Measurements from ENCODE around the gene VPS13C. TPM values are rescaled to one million over a fixed set of nuclear protein-coding genes. Genes with fewer than 3 reads are reported as not detected.

VPS13C gene
- total RNA-seq, 2 donors from 2014 or later: 71.7 to 88.5 TPM

GRCh38 chr15:62066663-62067447, 6.6 kb upstream of the VPS13C start, which contains the start of gene C2CD4A:
Gene C2CD4A (plus strand): TSS chr15:62066977. CDS start chr15:62067614, 637 bp downstream.
- H3K9me3 Mint-ChIP-seq: no peaks in the 10 kb centered on the region
- peak; percentile 53 to 55 for ATAC-seq (replicated peaks in 1 of 2)
- peaks cover 26% of the 10 kb centered on the region for H3K27me3 Mint-ChIP-seq (ENCODE audit: low read depth)

DNA sequence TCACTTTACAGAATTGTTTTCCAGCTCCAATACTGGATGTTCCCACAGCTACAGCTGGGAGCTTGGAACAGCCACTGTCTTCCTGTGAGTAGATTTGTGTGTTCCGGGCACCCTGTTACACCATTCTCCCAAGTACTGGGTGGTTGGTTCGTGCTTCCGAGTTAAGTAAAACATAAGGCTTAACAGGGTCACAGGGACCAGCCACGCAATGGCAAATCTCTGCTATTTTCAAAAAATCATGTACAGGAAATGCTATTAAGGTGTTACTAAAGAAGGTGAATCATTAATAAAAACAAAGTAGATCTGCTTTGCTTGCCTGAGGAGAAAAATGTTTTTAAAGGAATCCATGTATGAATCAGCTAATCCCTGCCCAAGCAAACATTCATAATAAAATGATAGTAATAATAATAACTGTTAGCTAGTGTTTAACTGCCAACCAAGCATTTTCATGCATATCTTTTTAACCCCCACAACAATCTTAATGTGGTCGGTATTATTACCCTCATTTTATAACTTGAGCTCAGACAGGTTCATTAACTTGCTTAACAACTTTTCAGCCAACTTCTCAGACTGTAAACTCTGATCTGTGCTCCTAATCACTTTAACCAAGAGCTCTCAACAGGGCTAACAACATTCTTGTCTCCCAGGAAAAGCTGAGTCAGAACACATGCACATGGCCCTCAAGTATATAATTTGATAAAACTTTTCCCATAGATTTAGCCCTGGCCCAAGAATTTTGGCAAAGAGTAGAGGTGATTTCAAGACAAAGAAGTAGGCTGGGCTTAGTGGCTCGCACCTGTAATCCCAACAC, 3.8 kb upstream of the VPS13C start:
- peaks cover 0 to 3% of the 10 kb centered on the region in 2 donors for H3K36me3 Mint-ChIP-seq (ENCODE audit: insufficient read depth in 2 of 2)
- no peak overlapping the region for H3K27ac Mint-ChIP-seq

More at GRCh38 chr15:62066663-62067447, 6.6 kb upstream of the VPS13C start, which contains the start of gene C2CD4A:
- H3K27ac Mint-ChIP-seq: peak within 1 kb of the TSS; percentile 55
- peak within 1 kb of the TSS; percentile 78 to 92 for H3K4me3 Mint-ChIP-seq
- H3K36me3 Mint-ChIP-seq (ENCODE audit: insufficient read depth in 2 of 2): peaks cover 0 to 3% of the 10 kb centered on the region in 2 donors
- H3K4me1 Mint-ChIP-seq (ENCODE audit: low read depth): peaks cover 37% of the 10 kb centered on the region
- DNase-seq: peak; percentile 63

GRCh38 chr15:62060896-62061280, 641 bp upstream of the VPS13C start:
- H3K36me3 Mint-ChIP-seq (ENCODE audit: insufficient read depth in 2 of 2): peaks cover 0 to 3% of the 10 kb centered on the region in 2 donors
- H3K27me3 Mint-ChIP-seq (ENCODE audit: low read depth): peaks cover 8% of the 10 kb centered on the region
- no peak for DNase-seq
- H3K4me3 Mint-ChIP-seq: peak overlapping the region; percentile 89 to 96
- no peaks in the 10 kb centered on the region for H3K9me3 Mint-ChIP-seq
- peak overlapping the region; percentile 92 for H3K27ac Mint-ChIP-seq
- peaks cover 53% of the 10 kb centered on the region for H3K4me1 Mint-ChIP-seq (ENCODE audit: low read depth)
- peak in 1 of 2 donors; percentile 18 for ATAC-seq (replicated peaks in 1 of 2)

More for the DNA sequence above, 3.8 kb upstream of the VPS13C start:
- H3K4me3 Mint-ChIP-seq: peak overlapping the region in 1 of 2 donors; percentile 36
- no peaks in the 10 kb centered on the region for H3K9me3 Mint-ChIP-seq
- no peak for ATAC-seq (replicated peaks in 1 of 2)
- H3K4me1 Mint-ChIP-seq (ENCODE audit: low read depth): peaks cover 46% of the 10 kb centered on the region
- peaks cover 26% of the 10 kb centered on the region for H3K27me3 Mint-ChIP-seq (ENCODE audit: low read depth)
- DNase-seq: no peak

DNA sequence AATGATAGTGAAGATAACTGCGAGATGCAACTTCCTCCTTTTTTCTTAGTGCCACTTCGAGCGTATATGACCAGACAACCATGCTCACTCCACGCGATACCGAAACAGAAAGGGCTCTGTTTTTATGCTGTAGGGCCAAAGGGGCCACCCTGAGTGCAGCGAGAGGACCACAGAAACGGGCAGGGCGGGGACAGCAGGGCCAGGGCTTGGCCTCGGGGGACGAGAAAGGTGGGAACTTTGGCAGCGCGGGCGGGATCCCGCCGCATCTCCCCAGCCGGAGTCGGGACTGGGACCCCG, 483 bp downstream of the VPS13C start:
- H3K4me3 Mint-ChIP-seq: peak overlapping the region; percentile 89 to 96
- H3K9me3 Mint-ChIP-seq: no peaks in the 10 kb centered on the region
- peak; percentile 75 to 80 for DNase-seq
- ATAC-seq (replicated peaks in 1 of 2): peak; percentile 78
- H3K27me3 Mint-ChIP-seq (ENCODE audit: low read depth): no peaks in the 10 kb centered on the region
- peaks cover 62% of the 10 kb centered on the region for H3K4me1 Mint-ChIP-seq (ENCODE audit: low read depth)
- H3K27ac Mint-ChIP-seq: peak overlapping the region; percentile 77
- peaks cover 0 to 3% of the 10 kb centered on the region in 2 donors for H3K36me3 Mint-ChIP-seq (ENCODE audit: insufficient read depth in 2 of 2)

DNA sequence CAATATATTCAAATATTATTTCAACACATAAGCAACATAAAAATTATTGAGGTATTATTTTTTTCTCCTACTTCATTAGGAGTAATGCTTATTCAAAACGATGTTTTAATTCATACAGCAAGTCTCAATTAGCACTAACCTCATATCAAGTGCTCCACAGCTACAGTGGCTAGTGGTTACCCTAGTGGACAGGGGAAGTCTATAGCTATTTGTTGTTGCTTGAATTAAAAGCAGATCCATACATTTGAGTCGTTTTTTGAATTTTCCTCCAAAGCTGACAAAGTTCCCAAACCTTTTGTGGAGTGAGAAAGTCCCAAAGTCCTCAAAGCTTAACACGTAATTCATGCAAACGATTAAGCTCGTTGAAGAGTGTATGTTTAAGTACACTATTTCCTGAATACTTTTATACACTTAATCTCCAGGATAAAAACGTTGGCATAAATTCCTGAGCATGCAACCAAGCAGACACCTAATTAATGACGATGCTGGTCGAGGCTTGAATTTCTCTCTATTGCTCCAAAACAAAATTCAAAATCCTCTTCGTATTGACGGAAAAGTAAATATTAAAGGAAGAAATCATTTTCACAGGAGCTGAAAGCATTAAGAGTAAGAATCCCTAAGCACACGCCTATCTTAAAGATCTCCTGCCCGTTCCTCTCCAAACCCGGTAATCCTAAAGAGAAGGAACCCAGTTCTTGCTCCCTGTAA, 985 bp downstream of the VPS13C start:
- DNase-seq (no peak), ATAC-seq (replicated peaks in 1 of 2) (no peak)
- H3K27me3 Mint-ChIP-seq (ENCODE audit: low read depth): no peaks in the 10 kb centered on the region
- peak overlapping the region; percentile 89 to 96 for H3K4me3 Mint-ChIP-seq
- peaks cover 0 to 3% of the 10 kb centered on the region in 2 donors for H3K36me3 Mint-ChIP-seq (ENCODE audit: insufficient read depth in 2 of 2)
- H3K27ac Mint-ChIP-seq: peak overlapping the region; percentile 77
- peaks cover 67% of the 10 kb centered on the region for H3K4me1 Mint-ChIP-seq (ENCODE audit: low read depth)
- no peaks in the 10 kb centered on the region for H3K9me3 Mint-ChIP-seq

- DNase-seq: no peak
- Mint-ChIP-seq H3K36me3 (ENCODE audit: insufficient read depth in 2 of 2) (peaks cover 0 to 3% of the 10 kb centered on the region in 2 donors), H3K27ac (peak overlapping the region; percentile 46), H3K9me3 (no peaks in the 10 kb centered on the region), H3K4me1 (ENCODE audit: low read depth) (peaks cover 67% of the 10 kb centered on the region), H3K27me3 (ENCODE audit: low read depth) (no peaks in the 10 kb centered on the region), H3K4me3 (peak overlapping the region; percentile 51 to 89)
- ATAC-seq (replicated peaks in 1 of 2): no peak
These were observed 1.8 kb downstream of the VPS13C start for GRCh38 chr15:62058327-62059028.

DNA sequence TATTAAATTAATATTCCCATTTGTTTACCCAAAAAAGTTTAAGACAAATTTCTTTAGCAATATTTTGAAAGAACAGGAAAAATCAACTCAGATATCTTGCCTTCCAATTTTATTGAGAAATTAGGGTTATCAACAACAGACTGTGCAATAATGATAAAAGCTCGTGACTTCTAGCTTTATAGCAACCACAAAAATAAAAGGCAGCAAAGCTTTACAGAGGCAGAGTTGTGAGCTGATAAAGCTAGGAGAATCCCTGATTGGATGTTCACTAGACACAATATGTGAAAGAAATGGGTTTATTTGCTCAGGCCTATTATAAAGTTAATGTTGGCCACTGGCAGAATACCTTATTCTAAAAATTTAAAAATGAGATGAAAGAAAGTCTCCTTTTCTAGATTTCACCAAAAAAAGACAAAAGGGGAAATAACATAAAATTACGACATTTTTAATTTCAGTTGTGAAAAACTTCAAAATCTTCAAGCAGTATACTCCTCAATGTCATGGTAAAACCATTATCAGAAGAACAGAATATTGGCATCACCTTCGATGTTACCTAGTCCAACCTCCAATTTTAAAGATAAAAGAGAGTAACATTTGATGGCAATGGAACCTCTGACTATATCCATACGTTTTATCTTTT, 2.8 kb downstream of the VPS13C start:
- H3K9me3 Mint-ChIP-seq: no peaks in the 10 kb centered on the region
- H3K27ac Mint-ChIP-seq: peak overlapping the region; percentile 54
- H3K27me3 Mint-ChIP-seq (ENCODE audit: low read depth): no peaks in the 10 kb centered on the region
- ATAC-seq (replicated peaks in 1 of 2) (no peak), DNase-seq (no peak)
- H3K36me3 Mint-ChIP-seq (ENCODE audit: insufficient read depth in 2 of 2): peaks cover 0 to 3% of the 10 kb centered on the region in 2 donors
- peak overlapping the region in 1 of 2 donors; percentile 41 for H3K4me3 Mint-ChIP-seq
- H3K4me1 Mint-ChIP-seq (ENCODE audit: low read depth): peaks cover 72% of the 10 kb centered on the region

DNA sequence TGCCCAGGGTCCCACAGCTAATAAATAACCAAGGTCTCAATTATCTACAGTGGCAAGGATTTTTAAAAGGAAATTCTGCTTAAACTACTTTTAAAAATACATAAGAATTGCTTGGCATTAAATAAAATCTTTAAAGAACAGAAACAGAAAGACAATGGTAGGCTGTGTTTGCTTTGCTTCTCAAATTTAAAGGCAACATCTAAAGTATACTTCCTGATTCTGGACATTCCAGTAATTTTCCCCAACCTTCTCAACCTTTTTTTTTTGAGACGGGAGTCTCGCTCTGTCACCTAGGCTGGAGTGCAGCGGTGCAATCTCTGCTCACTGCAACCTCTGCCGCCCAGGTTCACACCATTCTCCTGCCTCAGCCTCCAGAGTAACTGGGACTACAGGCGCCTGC, 5.3 kb downstream of the VPS13C start:
- Mint-ChIP-seq H3K4me3 (no peak overlapping the region), H3K27ac (no peak overlapping the region), H3K4me1 (ENCODE audit: low read depth) (peaks cover 59% of the 10 kb centered on the region), H3K27me3 (ENCODE audit: low read depth) (no peaks in the 10 kb centered on the region), H3K9me3 (peaks cover 0 to under 1% of the 10 kb centered on the region in 2 donors), H3K36me3 (ENCODE audit: insufficient read depth in 2 of 2) (peaks cover under 1 to 5% of the 10 kb centered on the region in 2 donors)
- ATAC-seq (replicated peaks in 1 of 2) (no peak), DNase-seq (no peak)

GRCh38 chr15:62053439-62054085, 6.7 kb downstream of the VPS13C start:
- Mint-ChIP-seq H3K4me3 (peak overlapping the region in 1 of 2 donors; percentile 21), H3K27ac (peak overlapping the region; percentile 25), H3K27me3 (ENCODE audit: low read depth) (no peaks in the 10 kb centered on the region), H3K4me1 (ENCODE audit: low read depth) (peaks cover 54% of the 10 kb centered on the region), H3K9me3 (peaks cover 2% of the 10 kb centered on the region in 2 donors), H3K36me3 (ENCODE audit: insufficient read depth in 2 of 2) (peaks cover 4 to 9% of the 10 kb centered on the region in 2 donors)
- no peak for ATAC-seq (replicated peaks in 1 of 2)
- DNase-seq: no peak

GRCh38 chr15:62052713-62053112, 7.5 kb downstream of the VPS13C start:
- H3K4me3 Mint-ChIP-seq: no peak overlapping the region
- peaks cover 48% of the 10 kb centered on the region for H3K4me1 Mint-ChIP-seq (ENCODE audit: low read depth)
- ATAC-seq (replicated peaks in 1 of 2) (no peak), DNase-seq (no peak)
- no peaks in the 10 kb centered on the region for H3K27me3 Mint-ChIP-seq (ENCODE audit: low read depth)
- peaks cover 2% of the 10 kb centered on the region in 2 donors for H3K9me3 Mint-ChIP-seq
- peaks cover 4 to 9% of the 10 kb centered on the region in 2 donors for H3K36me3 Mint-ChIP-seq (ENCODE audit: insufficient read depth in 2 of 2)
- no peak overlapping the region for H3K27ac Mint-ChIP-seq

DNA sequence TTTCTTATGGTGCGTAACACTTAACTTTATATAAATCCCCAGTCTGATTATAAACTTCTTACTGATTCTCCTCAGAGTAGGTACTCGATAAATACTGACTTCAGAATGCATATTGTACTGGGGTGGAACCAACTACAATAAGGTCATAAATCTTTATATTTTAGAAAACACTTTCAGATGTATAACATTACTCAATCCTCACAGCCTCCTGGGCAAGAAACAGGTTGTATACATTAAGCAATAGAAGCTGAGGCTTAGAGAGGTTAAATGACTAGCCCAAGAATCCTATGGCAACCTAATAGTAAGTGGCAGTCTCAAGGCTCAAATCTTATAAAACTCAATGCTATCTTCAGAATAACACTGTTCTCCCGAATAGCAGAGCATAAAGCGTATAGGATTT, 9.1 kb downstream of the VPS13C start:
- DNase-seq: no peak
- Mint-ChIP-seq H3K9me3 (peaks cover 2% of the 10 kb centered on the region in 2 donors), H3K36me3 (ENCODE audit: insufficient read depth in 2 of 2) (peaks cover 4 to 6% of the 10 kb centered on the region in 2 donors), H3K27me3 (ENCODE audit: low read depth) (no peaks in the 10 kb centered on the region), H3K4me3 (no peak overlapping the region), H3K4me1 (ENCODE audit: low read depth) (peaks cover 46% of the 10 kb centered on the region), H3K27ac (peak overlapping the region; percentile 65)
- ATAC-seq (replicated peaks in 1 of 2): no peak

All from activated T-cell treated with anti-CD3 and anti-CD28 coated beads, Interleukin-2, amount 50 U/mL, for 72 hours (primary cell).